HPDE6-E6E7 (cell line): ENCODE measurements around the gene CDPF1.
"Not testable (repeated sequence)": the region's sequence is repeated elsewhere in the genome, so short reads cannot be mapped to it uniquely, and the experiment has no call there.

Experiments
- DNase-seq: peaks from one replicate; pipeline ENCODE4 v3.0.0; 2011; ENCODE audit warnings: missing footprints; ENCODE audit errors: extremely low spot score

Gene CDPF1

DNA sequence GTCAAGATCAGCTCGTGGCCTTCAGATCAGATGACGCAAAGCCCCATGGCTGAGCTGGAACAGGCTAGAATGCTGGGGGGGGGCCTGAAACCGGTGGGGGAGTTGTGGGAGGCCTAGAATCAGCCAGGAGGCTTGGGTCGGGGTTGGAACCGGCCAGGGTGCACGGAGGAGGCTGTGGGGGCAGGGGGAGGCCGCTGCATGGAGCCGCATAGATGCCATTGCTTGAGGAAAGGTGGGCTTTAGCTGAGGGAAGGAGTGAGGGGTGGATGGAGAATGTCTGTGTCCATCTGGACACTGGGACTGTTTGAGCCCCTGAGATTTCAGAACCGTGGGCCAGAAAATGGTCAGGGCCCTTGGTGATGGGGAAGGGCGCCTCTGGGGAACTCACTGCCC, 25.2 kb downstream of the CDPF1 start:
- no peak for DNase-seq

- no peak for DNase-seq
Observed at GRCh38 chr22:46224044-46224897, 25.8 kb downstream of the CDPF1 start.

DNA sequence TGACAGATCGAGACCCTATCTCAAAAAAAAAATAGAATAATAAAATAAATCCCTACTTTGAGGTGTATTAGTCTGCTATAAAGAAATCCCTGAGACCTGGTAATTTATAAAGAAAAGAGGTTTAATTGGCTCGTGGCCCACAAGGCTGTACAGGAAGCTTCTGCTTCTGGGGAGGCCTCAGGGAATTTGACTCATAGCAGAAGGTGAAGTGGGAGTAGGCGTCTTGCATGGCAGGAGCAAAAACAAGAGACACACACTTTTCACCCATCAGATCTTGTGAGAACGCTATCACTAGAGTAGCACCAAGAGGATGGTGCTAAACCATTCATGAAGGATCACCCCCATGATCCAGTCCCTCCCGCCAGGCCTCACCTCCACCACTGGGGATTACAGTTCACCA, 29.2 kb downstream of the CDPF1 start:
- DNase-seq: no peak

GRCh38 chr22:46219636-46220035, 30.5 kb downstream of the CDPF1 start:
- no peak for DNase-seq

GRCh38 chr22:46214616-46215015, 35.5 kb downstream of the CDPF1 start:
- DNase-seq: no peak

DNA sequence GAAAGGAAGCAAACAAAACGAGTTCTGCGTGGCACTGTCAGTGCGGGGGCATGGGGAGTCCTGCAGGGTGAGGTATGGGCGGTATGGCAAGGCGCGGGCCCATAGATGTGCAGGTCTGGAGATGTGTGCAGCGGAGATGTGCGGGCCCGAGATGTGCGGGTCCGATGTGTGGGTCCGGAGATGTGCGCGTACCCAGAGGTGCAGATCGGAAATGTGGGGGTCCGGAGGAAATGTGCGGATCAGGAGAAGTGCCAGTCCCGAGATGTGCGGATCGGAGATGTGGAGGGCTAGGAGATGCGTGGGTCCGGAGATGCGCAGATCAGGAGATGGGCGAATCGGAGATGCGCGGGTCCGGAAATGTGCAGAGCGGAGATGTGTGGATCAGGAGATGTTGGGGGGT, 35.9 kb downstream of the CDPF1 start:
- DNase-seq: no peak

GRCh38 chr22:46213052-46213451, 37.0 kb downstream of the CDPF1 start:
- no peak for DNase-seq

- no peak for DNase-seq
Observed at GRCh38 chr22:46212195-46212594, 37.9 kb downstream of the CDPF1 start.

DNA sequence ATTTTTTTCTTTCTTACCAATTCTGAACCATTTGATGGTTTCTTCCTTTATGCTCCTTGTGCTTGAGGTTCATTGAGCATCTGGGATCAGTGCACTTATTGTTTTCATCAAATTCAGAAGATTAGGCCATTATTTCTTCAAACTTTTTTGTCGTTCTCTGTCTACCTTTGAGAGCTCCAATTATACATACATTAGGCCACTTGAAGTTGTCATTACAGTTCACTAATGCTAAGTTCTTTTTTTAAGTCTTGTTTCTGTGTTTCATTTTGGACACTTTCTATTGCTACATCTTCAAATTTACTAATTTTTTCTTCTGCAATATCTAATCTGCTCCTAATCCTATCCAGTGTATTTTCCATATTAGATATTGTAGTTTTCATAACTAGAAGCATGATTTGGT, 40.8 kb downstream of the CDPF1 start:
- DNase-seq: no peak

GRCh38 chr22:46203601-46203980, 46.5 kb downstream of the CDPF1 start:
- DNase-seq: no peak

DNA sequence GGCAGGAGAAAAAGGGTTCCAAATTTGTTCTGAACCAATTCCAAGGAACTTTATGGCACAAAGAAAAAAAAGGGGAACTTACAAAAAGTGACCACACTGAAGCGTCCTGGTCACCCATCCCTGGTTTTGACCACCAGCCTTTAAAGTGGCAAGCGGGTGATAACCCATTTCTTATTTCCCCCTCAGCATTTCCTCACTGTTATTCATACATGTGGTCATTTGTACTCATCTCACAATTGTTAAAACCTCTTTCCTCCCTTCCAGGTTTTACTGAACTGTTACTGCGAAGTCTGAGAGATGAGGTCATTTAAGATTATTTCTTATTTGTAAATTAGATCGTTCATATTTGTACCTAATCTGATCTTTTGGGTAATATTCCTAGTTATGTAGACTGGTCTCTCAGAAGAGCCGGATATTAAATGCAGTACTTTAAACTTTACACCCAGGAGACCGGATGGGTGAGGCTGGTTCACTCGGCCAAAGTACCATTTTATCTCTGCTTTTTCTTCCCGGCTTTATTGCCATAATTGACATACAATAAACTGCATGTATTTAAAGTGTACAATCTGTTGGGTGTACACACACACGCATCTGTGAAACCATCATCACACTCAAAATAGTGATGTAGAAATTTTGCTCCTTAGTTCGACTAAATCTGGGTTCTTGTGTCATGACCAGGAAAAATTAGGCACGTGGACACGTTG, 47.0 kb downstream of the CDPF1 start:
- DNase-seq: no peak

DNA sequence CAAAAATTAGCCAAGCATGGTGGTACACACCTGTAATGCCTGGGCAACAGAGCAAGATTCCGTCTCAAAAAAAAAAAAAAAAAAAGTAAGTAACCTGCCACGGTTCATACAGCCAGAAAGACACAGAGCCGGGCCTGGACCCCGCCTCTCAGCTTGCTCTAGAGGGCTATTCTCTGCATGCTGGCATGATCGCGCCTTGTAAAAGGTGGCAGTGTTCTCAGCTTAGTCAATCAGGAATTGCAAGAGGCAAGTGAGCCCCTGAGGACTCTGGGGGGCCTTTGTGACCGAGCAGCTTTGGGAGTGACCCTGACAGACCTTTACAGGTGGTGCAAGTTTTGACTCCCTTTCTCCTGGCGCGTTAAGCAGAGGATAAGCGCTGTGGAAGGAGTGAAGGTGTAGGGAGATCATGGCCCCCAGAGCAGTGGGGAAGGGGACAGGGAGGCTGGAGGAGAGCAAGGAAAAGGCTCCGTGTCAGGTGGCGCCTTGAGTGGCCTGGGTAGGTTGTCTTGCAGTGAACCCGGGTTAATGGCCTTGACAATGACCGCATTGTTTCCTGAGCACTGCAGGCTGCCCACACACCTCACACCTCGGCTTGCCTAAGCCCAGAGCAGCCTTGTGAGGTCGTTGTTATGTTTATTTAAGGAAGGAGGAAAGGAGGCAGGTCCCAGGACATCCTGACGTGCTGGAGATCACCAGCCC, 48.9 kb downstream of the CDPF1 start:
- no peak for DNase-seq

GRCh38 chr22:46198806-46199205, 51.3 kb downstream of the CDPF1 start:
- not testable (repeated sequence) for DNase-seq

GRCh38 chr22:46198274-46198673, 51.8 kb downstream of the CDPF1 start:
- DNase-seq: no peak

DNA sequence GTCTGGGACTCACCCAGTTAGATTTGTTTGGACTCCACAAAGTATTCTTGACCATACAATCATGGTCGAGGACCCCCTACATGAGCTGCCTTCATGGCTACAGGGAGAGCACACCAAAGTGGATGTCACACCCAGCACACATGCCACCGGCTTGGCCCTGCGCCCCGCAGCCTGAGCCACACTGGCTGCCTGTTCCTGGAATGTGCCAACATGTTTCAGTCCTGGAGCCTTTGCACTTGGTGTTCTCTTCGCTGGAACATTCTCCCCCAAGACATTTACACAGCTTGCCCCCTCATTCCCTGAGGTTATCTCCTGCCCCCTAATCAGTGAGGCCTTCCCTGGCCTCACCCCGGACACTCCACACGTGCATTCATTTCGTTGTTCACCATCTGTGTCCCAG, 53.8 kb downstream of the CDPF1 start:
- no peak for DNase-seq

DNA sequence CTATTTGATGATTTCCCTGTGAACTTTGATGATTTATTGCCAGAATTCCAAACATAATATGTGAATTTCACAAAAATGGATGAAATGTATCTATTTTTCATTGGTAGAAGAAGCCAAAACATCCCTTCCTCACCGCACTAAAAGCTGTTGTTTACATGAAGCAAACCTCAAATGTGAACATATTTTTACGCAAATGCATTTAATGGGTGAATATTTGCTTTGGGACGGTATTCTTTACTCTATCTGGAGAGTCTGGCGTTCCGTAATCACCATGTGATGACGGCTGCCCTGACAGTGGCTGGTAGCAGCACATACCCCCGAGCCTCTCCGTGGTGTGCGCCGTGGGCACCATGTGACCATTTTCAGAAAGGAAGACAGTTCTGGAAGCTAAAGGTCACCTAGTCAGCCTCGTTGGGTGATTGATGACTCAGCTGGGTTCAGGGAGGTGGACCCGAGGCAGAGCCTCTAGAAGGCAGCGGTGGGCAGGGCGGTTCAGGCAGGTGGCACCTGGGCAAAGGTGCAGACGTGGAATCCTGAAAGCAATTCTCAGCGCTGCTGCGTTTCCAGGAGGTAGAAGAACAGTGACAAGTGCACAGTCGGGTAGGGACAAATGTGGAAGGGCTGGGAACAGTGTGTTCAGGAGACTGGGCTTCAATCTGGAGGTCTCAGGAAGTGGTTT, 54.5 kb downstream of the CDPF1 start:
- no peak for DNase-seq
